Measurements from ENCODE around the gene WDR87. TPM values are rescaled to one million over a fixed set of nuclear protein-coding genes. Genes with fewer than 3 reads are reported as not detected.

WDR87 gene
- total and polyA plus RNA-seq, 2 of the 8 experiments (the other 6 are each of a cell fraction or from before 2014, with no cell fraction given): not detected

- H2BK5ac ChIP-seq (ENCODE audit: low read depth, low read length): no peak overlapping the region
- CTCF ChIA-PET (ENCODE audit: partially characterized antibody): interaction anchor here (0.7 to 1.2 kb wide), 2 partner anchors 20 to 43 kb away, joined by 3 to 4 read pairs; no protein-coding TSS in a partner anchor
- DNase-seq (ENCODE audit: low read depth in 1 of 2, low spot score in 2 of 2): no peak
- TF ChIP-seq FOSL1 (IDR thresholded peaks at IDR 0.05; ENCODE audit: insufficient read depth, low read depth, low read length): no peak
- TF ChIP-seq MAX (IDR thresholded peaks at IDR 0.05): no peak
- TF ChIP-seq MAFK (IDR thresholded peaks at IDR 0.05; ENCODE audit: low read depth, low read length): no peak
- no peak for TF ChIP-seq RNF2 (IDR thresholded peaks at IDR 0.05; ENCODE audit: borderline replicate concordance, low read depth, low read length, missing control alignments, poor library complexity, severe bottlenecking)
- TF ChIP-seq EP300 (IDR thresholded peaks at IDR 0.05; ENCODE audit: borderline replicate concordance in 1 of 2, low read depth in 2 of 2, low read length in 2 of 2): no peak
- TF ChIP-seq PHF8 (conservative IDR thresholded peaks at IDR 0.05; ENCODE audit: low read depth, low read length): no peak
- TF ChIP-seq RXRA (IDR thresholded peaks at IDR 0.05; ENCODE audit: insufficient read depth, low read depth, low read length): no peak
- no peak for TF ChIP-seq NANOG (IDR thresholded peaks at IDR 0.05; ENCODE audit: insufficient read depth, low read depth, low read length, poor library complexity, severe bottlenecking)
- no peak for TF ChIP-seq NRF1 (IDR thresholded peaks at IDR 0.05; ENCODE audit: low read depth, low read length)
- no peak for TF ChIP-seq CBX8 (IDR thresholded peaks at IDR 0.05; ENCODE audit: borderline replicate concordance, low read depth, low read length)
- TF ChIP-seq RAD21 (IDR thresholded peaks at IDR 0.05 in 1 of 2, conservative IDR thresholded peaks at IDR 0.05 in 1 of 2; ENCODE audit: low read depth in 2 of 2, low read length in 2 of 2): no peak
- no peak for TF ChIP-seq KDM5A (IDR thresholded peaks at IDR 0.05; ENCODE audit: low read length)
These were observed 41.9 kb downstream of the WDR87 start for GRCh38 chr19:37864501-37864900.

More at GRCh38 chr19:37864501-37864900, 41.9 kb downstream of the WDR87 start:
- Histone ChIP-seq H3K18ac (ENCODE audit: extremely low read depth, low read length) (no peak overlapping the region), H3K79me2 (ENCODE audit: control insufficient read depth in 1 of 2, insufficient read depth in 2 of 2, low read length in 2 of 2) (no peaks in the 10 kb centered on the region), H3K27me3 (replicated peaks in 1 of 4; ENCODE audit: control insufficient read depth in 3 of 4, extremely low read depth in 1 of 4, insufficient read depth in 3 of 4, low read length in 3 of 4) (no peaks in the 10 kb centered on the region), H3K56ac (replicated peaks; ENCODE audit: insufficient read length, low read depth, low read length) (no peak overlapping the region), H3K14ac (ENCODE audit: insufficient read length) (no peak overlapping the region), H2BK20ac (ENCODE audit: low read length) (no peak overlapping the region), H4K5ac (ENCODE audit: insufficient read length, low read depth, low read length) (no peak overlapping the region), H3K36me3 (ENCODE audit: control insufficient read depth in 2 of 4, insufficient read depth in 4 of 4, low read length in 3 of 4) (no peaks in the 10 kb centered on the region), H3K79me1 (ENCODE audit: low read depth, low read length) (no peaks in the 10 kb centered on the region), H2BK12ac (ENCODE audit: low read depth, low read length) (no peak overlapping the region), H2BK15ac (ENCODE audit: low read length) (no peak overlapping the region), H2AFZ (ENCODE audit: low read length) (no peak overlapping the region), H4K8ac (ENCODE audit: extremely low read depth, insufficient read depth, low read length) (no peak overlapping the region), H3K23ac (ENCODE audit: insufficient read length) (no peak overlapping the region), H2AK5ac (ENCODE audit: low read depth, low read length) (no peak overlapping the region), H3K27ac (ENCODE audit: low read depth, low read length) (no peak overlapping the region), H3K9me3 (ENCODE audit: insufficient read depth in 2 of 2, low read depth in 1 of 2, low read length in 1 of 2) (peaks cover 0 to under 1% of the 10 kb centered on the region in 2 experiments; a peak in 1 of 4 replicates), H3K4me3 (ENCODE audit: extremely low read depth in 1 of 4, insufficient read depth in 2 of 4, low read depth in 3 of 4, low read length in 4 of 4) (no peak overlapping the region), H2BK120ac (replicated peaks; ENCODE audit: low read depth, low read length) (no peak overlapping the region), H3K4me2 (ENCODE audit: insufficient read depth in 1 of 2, low read depth in 2 of 2, low read length in 2 of 2) (no peak overlapping the region), H3K9ac (replicated peaks in 1 of 4; ENCODE audit: extremely low read depth in 1 of 4, low read depth in 3 of 4, low read length in 3 of 4) (no peak overlapping the region), H3K4me1 (replicated peaks in 1 of 4; ENCODE audit: control insufficient read depth in 3 of 4, insufficient read depth in 4 of 4, low read length in 3 of 4) (0 out of 7 replicates have a peak, but pooled peaks cover 0 to 3% (median 0%) of the 10 kb centered on the region in 4 experiments), H4K20me1 (replicated peaks in 1 of 2; ENCODE audit: control insufficient read depth in 1 of 2, insufficient read depth in 2 of 2, low read length in 2 of 2) (no peaks in the 10 kb centered on the region), H4K91ac (replicated peaks; ENCODE audit: insufficient read length, low read length) (no peak overlapping the region), H3K23me2 (ENCODE audit: low read depth, low read length) (no peaks in the 10 kb centered on the region), H3K4ac (replicated peaks; ENCODE audit: insufficient read length, low read depth, low read length) (no peak overlapping the region)
- FAIRE-seq: no peak
- POLR2A ChIA-PET (ENCODE audit: partially characterized antibody): interaction anchor here (0.6 to 2.7 kb wide), 11 partner anchors 9 to 358 kb away, joined by 3 to 9 read pairs (median 4); partner anchors contain the start of genes SIPA1L3, WDR87, ZNF540 and ZNF571
- 94% methylated on average over 3 of the region's 3 CpGs; no CpG with 5 or more reads in 1 of the 2 experiments for WGBS, 2 experiments (ENCODE audit: extremely low coverage in 1 of 2, insufficient coverage in 1 of 2, insufficient read length in 1 of 2, insufficient replicate concordance in 2 of 2, low coverage in 1 of 2, low lambda C conversion rate in 2 of 2, missing lambda C conversion rate in 1 of 2)

All from H1 (cell line).